ENCODE measurements around the gene MRTFA.

DNA sequence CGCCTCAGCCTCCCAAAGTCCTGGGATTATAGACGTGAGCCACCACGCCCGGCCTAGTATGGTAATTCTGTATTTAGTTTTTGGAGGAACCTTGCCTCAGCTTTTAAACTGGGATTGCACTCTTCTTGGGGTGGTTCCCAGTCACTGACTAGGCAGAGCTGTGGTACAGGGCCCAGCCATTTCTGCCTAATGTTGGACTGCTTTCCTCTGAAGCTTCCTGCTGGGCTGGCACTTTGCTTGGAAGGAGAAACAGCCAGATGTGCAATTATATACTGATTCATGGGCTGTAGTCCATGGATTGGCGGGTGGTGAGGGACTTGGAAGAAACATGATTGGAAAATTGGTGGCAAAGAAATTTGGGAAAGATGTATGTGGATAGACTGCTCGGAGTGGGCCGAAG, 25.2 kb upstream of the MRTFA start:
- TF ChIP-seq CTCF (IDR thresholded peaks at IDR 0.05) (no peak), EP300 (IDR thresholded peaks at IDR 0.05) (no peak), POLR2A (IDR thresholded peaks at IDR 0.05) (no peak), POLR2AphosphoS5 (IDR thresholded peaks at IDR 0.05) (no peak)
